Stimulated activated CD8-positive, alpha-beta memory T cell treated with anti-CD3 and anti-CD28 coated beads, Interleukin-2, amount 100 ng/mL, for 1 hour (primary cell): Measurements from ENCODE around the gene EFNA2.
A peak's percentile ranks its signal among the peaks of the same experiment; 100 is the strongest.

Experiments
- DNase-seq, 2 donors: peaks; one replicate each; pipeline ENCODE4 v3.0.0-alpha.2; 2020; ENCODE audit warnings: low read depth in 2 of 2

EFNA2 gene

GRCh38 chr19:1260749-1261537 is 24.7 kb upstream of the EFNA2 start:
- peak; percentile 95 to 96 for DNase-seq

DNA sequence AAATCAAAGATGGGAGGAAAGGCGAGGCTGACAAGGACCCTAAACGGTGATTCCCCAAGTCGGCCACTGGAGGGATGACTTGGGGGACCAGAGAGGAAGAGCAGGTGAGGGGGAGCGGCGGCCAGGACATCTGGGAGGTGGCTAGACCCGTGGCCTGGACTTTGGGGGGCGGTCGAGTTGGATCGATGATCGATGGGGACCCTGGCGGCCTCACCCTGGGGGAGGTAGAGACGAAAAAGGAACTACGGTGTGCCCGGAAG is 24.2 kb upstream of the EFNA2 start:
- DNase-seq = no peak

- no peak for DNase-seq
Measured at GRCh38 chr19:1261798-1262622, 23.7 kb upstream of the EFNA2 start.

DNA sequence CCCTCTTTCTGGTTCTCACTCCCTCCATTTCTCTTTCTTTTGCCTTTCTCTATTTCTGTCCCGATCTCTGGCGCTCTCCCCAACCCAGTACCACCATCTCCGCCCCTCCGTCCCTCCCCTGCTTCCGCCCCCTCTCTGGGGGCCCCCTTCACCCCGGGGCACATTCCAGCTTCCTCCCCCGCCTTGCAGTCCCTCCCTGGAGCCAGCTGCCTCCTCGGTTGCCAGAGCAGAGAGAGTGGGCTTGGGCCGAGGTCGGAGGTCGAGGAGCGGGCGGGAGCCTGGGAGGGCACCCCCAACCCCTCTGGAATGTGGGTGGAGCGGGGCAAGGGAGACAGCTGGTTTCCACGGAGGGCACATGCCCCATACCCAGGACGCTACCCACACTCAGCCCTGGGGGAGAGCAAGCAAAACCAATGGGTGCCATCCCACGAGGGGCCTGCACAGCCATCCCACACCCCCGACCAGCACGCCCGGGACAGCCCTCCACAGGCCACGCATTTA is 23.0 kb upstream of the EFNA2 start:
- DNase-seq = no peak

- no peak for DNase-seq
Measured at GRCh38 chr19:1263188-1263587, 22.5 kb upstream of the EFNA2 start.

- no peak for DNase-seq
Measured at GRCh38 chr19:1264801-1265614, 20.7 kb upstream of the EFNA2 start.

DNA sequence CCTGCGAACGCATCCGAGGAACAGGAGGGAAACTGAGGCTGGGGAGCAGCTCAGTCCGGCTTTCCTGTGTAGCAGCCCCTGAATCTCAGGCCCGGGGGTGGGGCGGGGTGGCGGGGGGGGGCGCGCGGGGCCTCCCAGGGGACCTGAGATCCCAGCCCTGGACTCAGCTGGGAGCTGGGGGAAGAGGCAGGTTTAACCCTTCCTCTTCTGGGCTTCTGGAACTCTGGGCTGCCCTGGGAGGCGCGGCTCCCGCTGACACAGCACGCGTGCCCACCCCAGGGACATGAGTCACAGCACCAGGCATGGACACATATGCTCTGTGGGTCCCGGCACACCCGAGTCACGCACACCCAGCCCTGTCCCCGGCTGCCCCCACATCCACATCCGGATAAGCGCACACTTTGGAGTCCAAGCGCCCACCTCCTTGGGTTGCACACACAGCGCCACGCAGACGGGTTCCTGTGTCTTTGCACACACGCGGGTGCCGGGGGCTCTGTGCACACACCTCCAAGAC is 20.0 kb upstream of the EFNA2 start:
- DNase-seq = no peak

- peak in 1 of 2 donors; percentile 70 for DNase-seq
Measured at GRCh38 chr19:1266129-1266915, 19.4 kb upstream of the EFNA2 start.

- peak in 1 of 2 donors; percentile 57 for DNase-seq
Measured at GRCh38 chr19:1266916-1267476, 18.7 kb upstream of the EFNA2 start.

DNA sequence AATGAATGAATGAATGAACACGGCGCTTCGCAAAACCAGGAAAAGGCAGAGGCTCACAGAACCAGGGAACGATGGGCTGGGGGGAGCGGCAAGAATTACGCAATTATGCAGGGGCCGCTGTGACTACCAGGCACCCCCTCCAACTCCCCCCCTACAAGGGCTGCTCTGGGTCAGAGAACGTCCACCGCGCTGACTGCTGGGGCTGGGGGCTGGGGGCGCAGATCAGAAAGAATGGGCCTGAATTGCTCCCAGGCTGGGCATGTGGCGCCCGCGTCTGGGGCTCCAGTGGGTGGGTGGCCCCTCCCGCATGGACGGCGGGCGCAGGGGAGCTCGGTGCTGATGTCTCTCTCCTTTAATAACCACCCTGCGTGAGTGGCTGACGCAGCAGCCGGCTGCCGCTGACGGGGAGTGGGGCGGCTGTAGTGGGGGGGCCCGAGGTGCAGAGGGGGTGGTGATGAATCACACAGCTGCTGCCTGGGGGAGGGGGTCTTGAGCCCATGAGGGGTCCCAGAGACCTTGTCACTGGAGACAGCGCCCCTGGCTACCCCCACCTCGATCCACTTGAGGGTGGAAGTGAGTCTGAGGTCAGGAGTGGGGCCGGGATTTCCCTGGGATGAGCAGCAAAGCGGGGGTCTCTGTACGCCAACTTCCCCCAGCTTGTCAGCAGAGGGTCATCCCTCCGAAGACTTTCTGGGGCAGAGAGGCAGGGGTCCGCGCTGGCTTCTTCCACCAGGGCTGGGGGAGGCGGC is 18.0 kb upstream of the EFNA2 start:
- DNase-seq = no peak

DNA sequence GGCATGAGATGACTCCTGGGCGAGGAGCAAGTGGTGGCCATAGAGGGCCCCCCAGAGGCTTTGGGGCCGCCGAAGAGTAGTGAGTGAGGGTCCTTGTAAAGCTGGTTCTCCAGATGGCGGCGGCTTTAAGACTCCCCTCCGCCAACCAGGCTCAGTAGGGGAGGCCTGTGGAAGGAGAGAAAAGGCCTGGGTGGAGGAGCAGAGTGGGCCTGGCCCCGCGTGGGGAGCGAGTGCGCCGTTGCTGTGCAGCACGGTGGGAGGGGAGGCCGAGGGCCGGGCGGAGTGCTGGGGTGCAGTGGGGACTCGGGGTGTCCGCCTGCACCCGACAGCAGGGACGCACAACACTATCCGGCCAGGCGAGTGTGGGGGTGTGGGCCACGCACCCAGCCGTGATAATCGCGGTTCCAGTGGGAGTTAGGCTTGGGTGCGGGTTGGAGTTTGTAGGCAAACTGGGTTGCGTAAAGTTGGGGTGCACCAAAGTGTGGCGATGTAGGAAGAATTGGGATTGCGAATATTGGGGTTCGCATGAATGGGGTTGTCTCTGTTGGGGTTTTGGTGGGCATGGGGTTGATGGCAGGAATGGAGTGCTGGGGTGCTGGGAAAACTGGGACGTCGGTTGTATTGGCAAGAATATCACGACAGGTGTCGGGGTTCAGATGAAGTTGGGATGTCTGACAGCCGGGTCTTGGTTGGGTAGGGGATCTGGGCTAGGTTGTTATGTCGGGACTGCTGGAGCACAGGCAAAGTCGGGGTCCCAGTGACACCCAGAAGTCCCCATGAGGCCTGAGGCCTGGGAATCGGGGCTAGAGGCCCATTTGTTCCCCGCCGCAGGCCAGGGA is 17.2 kb upstream of the EFNA2 start:
- no peak for DNase-seq

- DNase-seq = peak; percentile 99
Measured at GRCh38 chr19:1269065-1269477, 16.6 kb upstream of the EFNA2 start, which contains the start of gene CIRBP. TSS of gene CIRBP (plus strand) at chr19:1269332. CDS start at chr19:1270934, 1,602 bp downstream.

DNA sequence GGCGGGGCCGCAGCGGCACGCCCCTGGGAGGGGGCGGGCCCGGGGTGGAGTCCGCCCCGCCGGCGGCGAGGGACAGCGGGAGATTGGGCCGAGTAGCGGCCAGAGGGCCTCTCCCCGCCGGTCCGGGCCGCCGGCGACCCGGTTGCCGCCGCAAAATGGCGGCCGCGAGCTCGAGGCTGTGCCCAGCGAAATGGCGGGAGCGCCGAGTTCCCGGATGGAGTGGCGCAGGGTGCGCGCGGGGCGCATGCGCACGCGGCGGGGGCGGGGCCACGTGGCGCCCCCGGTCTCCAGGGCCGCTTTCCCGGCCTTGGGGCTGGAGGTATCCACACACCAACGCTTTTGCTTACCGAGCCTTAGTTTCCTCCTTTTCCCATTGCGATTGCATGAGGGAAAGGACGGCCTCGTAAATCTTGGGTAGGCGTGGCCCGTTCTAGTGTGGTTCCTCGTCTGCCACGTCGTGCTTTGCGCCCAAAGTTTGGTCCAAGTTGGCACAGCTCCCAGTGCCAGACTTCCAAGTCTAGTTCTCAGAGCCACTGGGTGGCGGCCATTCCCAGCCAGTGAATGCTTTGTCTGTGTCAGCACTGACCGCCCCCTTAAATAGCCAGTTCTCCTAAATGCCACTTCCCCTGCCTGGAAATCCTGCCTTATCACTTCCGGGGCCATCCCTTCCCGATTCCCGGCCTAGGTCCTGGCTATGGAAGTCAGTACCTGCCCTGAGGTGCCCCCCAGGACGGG is 16.0 kb upstream of the EFNA2 start:
- DNase-seq = peak in 1 of 2 donors; percentile 68

- DNase-seq = no peak
Measured at GRCh38 chr19:1270213-1270853, 15.3 kb upstream of the EFNA2 start.

- no peak for DNase-seq
Measured at GRCh38 chr19:1270854-1271527, 14.7 kb upstream of the EFNA2 start.

DNA sequence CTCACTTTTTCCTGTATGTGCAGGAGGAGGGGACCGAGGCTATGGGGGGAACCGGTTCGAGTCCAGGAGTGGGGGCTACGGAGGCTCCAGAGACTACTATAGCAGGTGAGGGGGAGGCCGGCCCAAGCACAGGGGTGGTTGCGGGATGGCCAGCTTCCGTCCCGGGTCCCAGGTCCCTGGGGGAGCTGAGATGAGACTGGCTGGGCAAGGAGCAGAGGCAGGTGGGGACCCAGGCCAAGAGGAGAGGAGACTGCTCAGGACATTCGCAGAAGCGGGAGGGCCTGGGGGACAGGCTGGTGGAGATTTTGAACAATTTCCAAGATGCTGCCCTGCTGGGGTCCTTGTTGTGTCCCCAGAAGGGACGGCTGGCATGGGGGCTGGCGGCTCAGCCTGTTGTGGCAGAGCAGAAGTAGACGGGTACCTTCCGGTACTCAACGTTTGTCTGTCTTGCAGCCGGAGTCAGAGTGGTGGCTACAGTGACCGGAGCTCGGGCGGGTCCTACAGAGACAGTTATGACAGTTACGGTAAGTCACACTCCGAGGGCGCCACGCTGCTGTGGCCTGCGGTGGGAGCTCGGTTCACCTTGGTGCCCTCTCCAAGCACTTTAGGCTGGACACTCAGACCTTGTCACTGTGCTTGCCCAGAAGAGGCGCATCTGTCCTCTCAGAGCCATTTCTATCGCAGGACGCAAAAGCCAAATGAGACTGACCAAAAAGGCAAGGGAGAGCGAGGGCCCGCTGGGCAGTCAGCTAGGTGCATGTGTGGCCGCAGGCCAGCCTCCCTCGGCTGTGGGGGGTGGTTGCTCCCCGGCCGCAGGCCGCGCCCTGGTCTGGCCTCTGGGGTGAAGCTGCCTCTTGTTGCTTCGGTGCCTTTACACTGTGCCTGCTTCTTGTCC is 13.9 kb upstream of the EFNA2 start:
- DNase-seq = no peak
